ENCODE results near the gene FBXO31. TPM values are rescaled to one million over a fixed set of nuclear protein-coding genes. Genes with fewer than 3 reads are reported as not detected.

The FBXO31 gene
- total RNA-seq, 4 donors from 2014 or later: 39.9 to 89.3 (median 53.6) TPM

DNA sequence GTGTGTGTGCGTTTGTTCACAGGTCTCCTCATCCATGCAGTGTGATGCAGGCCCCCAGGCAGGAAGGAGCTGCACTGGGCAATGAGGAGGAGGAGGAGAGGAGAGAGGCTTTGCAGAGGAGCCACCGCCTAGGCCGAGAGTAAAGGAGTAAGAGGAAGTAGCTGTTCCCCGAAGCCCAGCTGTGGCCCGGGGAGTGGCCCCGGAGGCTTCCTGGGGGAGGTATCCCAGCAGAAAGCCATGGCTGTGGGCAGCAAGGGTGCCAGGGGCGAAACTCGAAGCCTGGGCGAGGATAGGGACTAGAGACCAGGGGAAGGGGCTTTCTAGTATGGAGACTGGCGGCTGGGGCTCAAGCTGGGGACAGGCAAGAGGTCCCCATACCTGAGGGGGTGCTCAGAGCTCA is 78.6 kb downstream of the FBXO31 start:
- Histone ChIP-seq H3K36me3 (no peaks in the 10 kb centered on the region), H3K4me3 (no peak overlapping the region), H3K27me3 (no peaks in the 10 kb centered on the region), H3K4me1 (peaks cover 5% of the 10 kb centered on the region), H3K27ac (no peak overlapping the region), H3K9me3 (no peaks in the 10 kb centered on the region)
- no peak for DNase-seq (ENCODE audit: low spot score in 2 of 2)
- TF ChIP-seq POLR2AphosphoS5 (IDR thresholded peaks at IDR 0.05) (no peak), EP300 (IDR thresholded peaks at IDR 0.05) (no peak), POLR2A (IDR thresholded peaks at IDR 0.05) (no peak)
- TF ChIP-seq, protein P1, sequence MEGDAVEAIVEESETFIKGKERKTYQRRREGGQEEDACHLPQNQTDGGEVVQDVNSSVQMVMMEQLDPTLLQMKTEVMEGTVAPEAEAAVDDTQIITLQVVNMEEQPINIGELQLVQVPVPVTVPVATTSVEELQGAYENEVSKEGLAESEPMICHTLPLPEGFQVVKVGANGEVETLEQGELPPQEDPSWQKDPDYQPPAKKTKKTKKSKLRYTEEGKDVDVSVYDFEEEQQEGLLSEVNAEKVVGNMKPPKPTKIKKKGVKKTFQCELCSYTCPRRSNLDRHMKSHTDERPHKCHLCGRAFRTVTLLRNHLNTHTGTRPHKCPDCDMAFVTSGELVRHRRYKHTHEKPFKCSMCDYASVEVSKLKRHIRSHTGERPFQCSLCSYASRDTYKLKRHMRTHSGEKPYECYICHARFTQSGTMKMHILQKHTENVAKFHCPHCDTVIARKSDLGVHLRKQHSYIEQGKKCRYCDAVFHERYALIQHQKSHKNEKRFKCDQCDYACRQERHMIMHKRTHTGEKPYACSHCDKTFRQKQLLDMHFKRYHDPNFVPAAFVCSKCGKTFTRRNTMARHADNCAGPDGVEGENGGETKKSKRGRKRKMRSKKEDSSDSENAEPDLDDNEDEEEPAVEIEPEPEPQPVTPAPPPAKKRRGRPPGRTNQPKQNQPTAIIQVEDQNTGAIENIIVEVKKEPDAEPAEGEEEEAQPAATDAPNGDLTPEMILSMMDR (IDR thresholded peaks at IDR 0.05): no peak
- WGBS: 78% methylated on average over 10 of the region's 10 CpGs

DNA sequence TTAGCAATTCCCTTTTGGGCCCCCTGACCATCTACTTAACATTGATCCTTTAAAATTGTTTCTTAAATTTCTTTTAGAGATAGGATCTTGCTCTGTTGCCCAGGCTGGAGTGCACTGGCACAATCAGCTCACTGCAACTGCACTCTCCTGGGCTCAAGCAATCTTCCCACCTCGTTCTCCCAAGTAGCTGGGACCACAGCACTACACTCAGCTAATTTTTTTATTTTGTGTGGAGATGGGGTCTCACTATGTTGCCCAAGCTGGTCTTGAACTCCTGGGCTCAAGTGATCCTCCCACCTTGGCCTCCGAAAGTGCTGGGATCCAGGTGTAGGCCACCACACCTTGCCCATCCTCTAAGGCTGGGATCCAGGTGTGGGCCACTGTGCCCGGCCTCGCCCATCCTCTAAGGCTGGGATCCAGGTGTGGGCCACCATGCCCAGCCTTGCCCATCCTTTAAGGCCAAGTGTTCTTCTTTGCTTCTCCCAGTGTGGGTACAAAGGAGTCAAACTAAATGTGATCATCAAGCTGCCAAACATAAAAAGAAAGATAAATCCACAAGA is 79.5 kb downstream of the FBXO31 start:
- WGBS: 92% methylated on average over 4 of the region's 4 CpGs
- no peak overlapping the region for H3K27ac ChIP-seq
- H3K9me3 ChIP-seq: no peaks in the 10 kb centered on the region
- no peaks in the 10 kb centered on the region for H3K36me3 ChIP-seq
- DNase-seq (ENCODE audit: low spot score in 2 of 2): no peak
- H3K4me1 ChIP-seq: peaks cover 5% of the 10 kb centered on the region
- TF ChIP-seq, protein P1 (IDR thresholded peaks at IDR 0.05): no peak
- no peak for TF ChIP-seq POLR2AphosphoS5 (IDR thresholded peaks at IDR 0.05)
- no peak for TF ChIP-seq EP300 (IDR thresholded peaks at IDR 0.05)
- TF ChIP-seq POLR2A (IDR thresholded peaks at IDR 0.05): no peak
- no peak overlapping the region for H3K4me3 ChIP-seq
- H3K27me3 ChIP-seq: no peaks in the 10 kb centered on the region

DNA sequence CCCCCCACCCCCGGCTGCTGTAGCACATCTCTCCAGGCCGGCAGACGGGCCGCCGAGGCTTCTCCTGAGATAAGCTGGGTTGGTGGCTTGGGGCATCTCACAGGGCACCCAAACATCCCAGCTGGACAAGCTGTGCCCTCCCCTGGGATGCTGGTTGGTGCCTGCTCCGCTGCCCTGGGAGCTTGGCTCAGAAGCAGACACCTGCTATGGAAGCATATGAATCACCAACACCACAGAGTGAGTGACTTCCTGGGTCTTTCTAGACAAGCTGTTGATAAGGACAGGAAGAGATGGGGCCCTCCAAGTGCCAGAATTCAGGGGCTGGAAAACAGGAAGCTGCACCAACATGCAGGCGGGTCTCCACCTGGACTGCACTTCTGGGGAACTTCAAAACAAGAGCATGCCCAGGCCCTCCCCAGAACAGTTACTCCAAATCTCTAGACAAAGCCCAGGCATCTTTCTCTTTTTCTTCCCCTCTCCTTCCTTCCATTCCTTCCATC is 80.1 kb downstream of the FBXO31 start:
- no peak for TF ChIP-seq EP300 (IDR thresholded peaks at IDR 0.05)
- no peak for TF ChIP-seq POLR2AphosphoS5 (IDR thresholded peaks at IDR 0.05)
- TF ChIP-seq POLR2A (IDR thresholded peaks at IDR 0.05): no peak
- TF ChIP-seq, protein P1 (IDR thresholded peaks at IDR 0.05): no peak
- no peak for DNase-seq (ENCODE audit: low spot score in 2 of 2)
- H3K27ac ChIP-seq: no peak overlapping the region
- no peaks in the 10 kb centered on the region for H3K9me3 ChIP-seq
- no peaks in the 10 kb centered on the region for H3K36me3 ChIP-seq
- WGBS: 81% methylated on average over 2 of the region's 7 CpGs
- H3K27me3 ChIP-seq: no peaks in the 10 kb centered on the region
- H3K4me1 ChIP-seq: peaks cover 5% of the 10 kb centered on the region
- no peak overlapping the region for H3K4me3 ChIP-seq

DNA sequence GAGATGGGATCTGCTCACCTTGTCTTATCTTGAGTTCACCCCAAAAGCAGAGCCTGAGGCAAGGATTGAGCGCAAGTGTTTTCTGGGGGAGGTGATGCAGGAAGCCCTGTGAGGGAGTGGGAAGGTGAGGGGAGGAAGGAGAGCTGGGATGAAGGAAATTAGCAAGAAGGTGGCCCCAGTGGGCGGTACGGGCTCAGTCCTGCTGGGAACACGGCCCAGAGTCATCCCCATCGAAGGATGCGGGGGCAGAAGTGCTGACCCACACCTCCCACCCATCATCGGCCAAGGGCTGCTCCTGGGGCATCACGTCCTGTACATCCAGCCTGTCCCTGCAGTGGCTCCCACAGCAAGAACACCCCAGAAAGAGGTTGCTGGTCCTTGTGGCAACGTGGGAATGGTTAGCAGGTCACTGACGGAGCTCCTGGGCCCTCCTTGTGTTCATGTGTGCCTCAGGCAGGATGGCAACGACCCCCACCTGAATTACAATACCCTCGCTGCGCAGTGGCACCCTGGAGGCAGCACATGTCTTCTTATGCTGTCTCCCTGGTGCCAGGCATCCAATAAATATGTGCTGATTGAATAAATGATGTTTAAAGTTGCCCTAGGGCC is 84.6 kb downstream of the FBXO31 start:
- H3K4me3 ChIP-seq: no peak overlapping the region

More for the DNA sequence above, 84.6 kb downstream of the FBXO31 start:
- Histone ChIP-seq H3K27ac (no peak overlapping the region), H3K4me1 (no peaks in the 10 kb centered on the region), H3K9me3 (no peaks in the 10 kb centered on the region), H3K27me3 (no peaks in the 10 kb centered on the region), H3K36me3 (no peaks in the 10 kb centered on the region)
- 83% methylated on average over 11 of the region's 13 CpGs for WGBS
- TF ChIP-seq POLR2A (IDR thresholded peaks at IDR 0.05): no peak
- no peak for TF ChIP-seq POLR2AphosphoS5 (IDR thresholded peaks at IDR 0.05)
- no peak for TF ChIP-seq EP300 (IDR thresholded peaks at IDR 0.05)
- TF ChIP-seq, protein P1 (IDR thresholded peaks at IDR 0.05): no peak
- DNase-seq (ENCODE audit: low spot score in 2 of 2): no peak
